HG03520 (cell line): ENCODE results near the gene RPL36.

Experiments
- ATAC-seq: cut with Tn5 transposase; IDR thresholded peaks from one replicate; pipeline ENCODE4 v1.9.1; 2021; ENCODE audit warnings: mild to moderate bottlenecking, moderate library complexity; ENCODE audit not compliant: unreplicated experiment

RPL36 gene

GRCh38 chr19:5673752-5674151 lies 16.3 kb upstream of the RPL36 start:
- ATAC-seq = no peak

DNA sequence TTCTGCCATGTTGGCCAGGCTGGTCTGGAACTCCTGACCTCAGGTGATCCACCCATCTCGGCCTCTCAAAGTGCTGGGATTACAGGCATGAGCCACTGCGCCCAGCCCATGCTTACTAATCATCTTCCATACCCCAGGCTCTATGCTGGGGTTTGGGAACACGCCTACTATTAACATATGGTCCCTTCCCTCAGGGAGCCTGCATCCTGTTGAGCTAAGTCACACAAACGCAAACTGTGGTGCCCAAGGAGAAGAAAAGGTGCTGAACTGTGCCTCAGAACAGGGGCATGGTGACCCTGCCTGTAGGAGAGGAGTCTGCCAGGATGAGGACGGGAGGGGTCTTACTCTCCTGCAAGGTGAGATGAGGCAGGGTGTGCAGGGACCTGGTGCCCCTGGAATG lies 15.4 kb upstream of the RPL36 start:
- ATAC-seq = no peak

GRCh38 chr19:5676105-5676771 lies 13.9 kb upstream of the RPL36 start:
- ATAC-seq = no peak

DNA sequence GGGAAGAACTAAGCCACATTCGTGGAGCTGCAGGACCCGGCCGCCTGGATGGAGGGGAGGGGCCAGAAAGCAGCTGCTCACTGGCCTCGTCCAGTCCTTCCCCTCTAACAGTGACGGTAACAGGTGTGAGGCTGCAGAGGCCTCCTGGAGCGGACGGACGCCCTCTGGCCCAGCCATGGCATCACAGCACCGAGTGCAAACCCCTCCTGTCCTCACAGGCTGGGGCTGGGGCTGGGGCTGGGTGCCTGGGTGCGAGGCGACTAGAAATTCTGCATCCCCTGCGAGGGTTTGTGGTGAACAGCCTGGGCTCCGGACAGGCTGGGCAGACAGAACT lies 13.4 kb upstream of the RPL36 start:
- ATAC-seq = no peak

- ATAC-seq = no peak
Measured at GRCh38 chr19:5677136-5677535, 13.0 kb upstream of the RPL36 start.

DNA sequence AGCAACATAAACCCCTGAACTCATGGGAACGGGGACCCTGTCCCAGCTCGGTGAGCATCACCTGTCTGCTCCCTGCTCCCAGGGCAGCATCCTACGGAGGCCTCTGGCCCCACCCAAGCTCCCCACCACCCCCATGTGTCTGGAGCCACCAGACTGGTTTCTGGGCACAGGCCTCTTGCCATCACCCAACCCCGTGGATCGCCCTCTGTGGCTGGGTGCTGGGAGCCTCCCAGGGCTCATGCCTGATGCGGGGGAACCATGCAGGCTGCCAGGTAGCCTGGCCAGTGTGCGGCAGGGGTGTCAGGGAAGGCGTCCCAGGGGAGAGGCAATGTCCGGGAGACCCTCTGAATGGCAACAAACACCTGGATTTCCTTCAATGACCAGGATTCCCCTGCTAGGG lies 12.5 kb upstream of the RPL36 start:
- ATAC-seq = no peak

DNA sequence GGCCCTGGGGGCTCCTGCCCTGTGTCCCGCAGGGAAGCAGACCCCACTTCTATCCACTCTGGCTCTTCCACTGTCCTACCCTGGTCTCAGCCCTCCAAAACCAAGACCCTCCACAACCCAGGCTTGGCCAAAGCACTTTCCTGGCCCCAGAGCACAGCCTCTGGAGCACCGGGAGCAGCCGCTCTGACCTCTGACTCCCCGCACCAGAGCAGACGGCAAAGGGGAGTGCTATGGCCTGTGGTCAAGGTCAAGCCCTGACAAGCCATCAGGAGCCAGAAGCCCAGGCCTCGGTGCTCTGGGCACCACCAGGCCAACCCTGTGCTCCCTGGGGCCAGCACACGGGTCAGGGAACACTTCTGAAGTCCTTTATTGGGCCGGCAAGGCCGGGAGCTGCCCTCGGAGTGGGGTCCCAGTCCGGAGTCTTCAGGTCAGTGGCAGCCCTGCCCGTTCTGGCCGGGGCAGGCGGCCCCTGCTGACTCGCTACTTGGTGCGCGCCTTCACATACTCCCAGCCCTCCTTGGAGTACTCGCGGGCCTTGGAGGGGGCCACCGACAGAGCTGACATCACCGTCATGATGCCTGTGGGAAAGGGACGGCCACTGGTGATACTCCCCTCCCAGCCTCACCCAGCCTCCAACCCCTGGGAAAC lies 11.9 kb upstream of the RPL36 start:
- no peak for ATAC-seq

- no peak for ATAC-seq
Measured at GRCh38 chr19:5679289-5680083, 10.6 kb upstream of the RPL36 start.

GRCh38 chr19:5680084-5680436 lies 10.0 kb upstream of the RPL36 start:
- ATAC-seq = no peak

DNA sequence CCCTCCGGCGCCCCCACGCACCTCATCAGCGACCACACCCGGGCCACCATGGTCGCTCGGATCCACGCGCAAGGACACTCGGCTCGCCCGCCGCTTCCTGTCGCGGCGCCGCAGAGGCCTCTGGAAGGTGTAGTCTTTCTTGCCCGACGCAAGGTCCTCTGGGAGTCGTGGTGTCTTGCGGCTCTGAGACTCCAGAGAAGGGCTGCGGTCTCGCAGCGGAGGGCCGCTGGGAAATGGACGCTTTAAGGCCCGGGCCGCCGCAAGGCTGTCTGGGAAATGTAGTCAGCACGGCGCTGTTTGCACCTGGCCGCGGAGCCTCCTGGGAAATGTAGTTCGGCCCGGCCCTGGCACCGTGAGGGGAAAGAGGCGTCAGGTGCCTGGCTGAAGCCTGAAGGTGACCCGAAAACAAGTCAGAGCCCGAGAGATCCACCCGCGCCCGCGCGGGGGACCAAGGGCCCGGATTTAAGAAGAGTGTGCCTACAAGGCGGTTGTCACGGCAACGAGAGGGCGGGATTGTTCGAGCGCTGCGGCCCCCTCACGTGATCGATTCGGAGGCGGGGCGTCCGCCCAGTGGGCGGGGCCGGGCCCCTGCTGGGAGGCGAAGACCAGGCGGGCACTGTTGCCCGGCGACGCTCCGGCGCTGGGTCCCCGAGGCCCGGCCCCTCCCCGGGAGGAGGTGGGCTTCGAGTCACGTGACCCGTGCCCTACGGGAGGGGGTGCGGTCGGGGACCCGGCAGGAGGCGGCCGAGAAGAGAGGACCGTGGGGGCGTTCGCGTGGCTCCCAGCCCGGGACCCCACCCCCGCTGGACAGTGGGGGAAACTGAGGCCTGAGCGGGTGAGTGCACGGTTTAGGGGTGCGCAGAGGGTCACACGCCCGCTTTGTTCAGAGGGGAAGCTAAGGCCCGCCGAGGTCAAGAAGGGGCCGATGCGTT lies 9.4 kb upstream of the RPL36 start, which contains the start of the genes HSD11B1L and MICOS13:
Gene HSD11B1L (plus strand): TSS at position 591 of the 932 bp plus-strand sequence. CDS start 3,806 bp downstream, outside the sequence.
Gene MICOS13 (minus strand): TSS at position 80 of the 932 bp plus-strand sequence. CDS start 30 bp downstream, at position 50.
- ATAC-seq = peak; percentile 82

- ATAC-seq = no peak
Measured at GRCh38 chr19:5681391-5682106, 8.5 kb upstream of the RPL36 start.

DNA sequence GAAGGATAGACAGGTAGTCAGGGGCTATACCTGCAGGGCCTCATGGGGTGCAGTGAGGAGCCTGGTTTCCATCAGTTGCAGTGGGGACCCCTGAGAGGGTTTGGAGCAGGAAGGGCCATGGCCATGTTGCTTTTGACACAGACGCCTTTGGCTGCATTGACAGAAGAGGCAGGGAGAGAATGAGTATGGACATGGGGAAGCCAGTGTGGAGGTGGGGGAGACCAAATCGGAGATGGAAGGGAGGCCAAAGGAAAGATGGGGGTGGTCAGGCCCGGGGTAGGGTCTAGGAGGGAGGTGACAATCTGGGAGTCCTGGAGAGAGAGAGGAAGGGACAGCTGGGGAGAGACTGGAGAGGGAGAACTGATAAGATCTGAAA lies 8.0 kb upstream of the RPL36 start:
- ATAC-seq = no peak

- ATAC-seq = no peak
Measured at GRCh38 chr19:5683177-5683886, 6.8 kb upstream of the RPL36 start.

GRCh38 chr19:5684694-5685430 lies 5.2 kb upstream of the RPL36 start:
- ATAC-seq = no peak

GRCh38 chr19:5686326-5686646 lies 3.8 kb upstream of the RPL36 start:
- ATAC-seq = no peak

DNA sequence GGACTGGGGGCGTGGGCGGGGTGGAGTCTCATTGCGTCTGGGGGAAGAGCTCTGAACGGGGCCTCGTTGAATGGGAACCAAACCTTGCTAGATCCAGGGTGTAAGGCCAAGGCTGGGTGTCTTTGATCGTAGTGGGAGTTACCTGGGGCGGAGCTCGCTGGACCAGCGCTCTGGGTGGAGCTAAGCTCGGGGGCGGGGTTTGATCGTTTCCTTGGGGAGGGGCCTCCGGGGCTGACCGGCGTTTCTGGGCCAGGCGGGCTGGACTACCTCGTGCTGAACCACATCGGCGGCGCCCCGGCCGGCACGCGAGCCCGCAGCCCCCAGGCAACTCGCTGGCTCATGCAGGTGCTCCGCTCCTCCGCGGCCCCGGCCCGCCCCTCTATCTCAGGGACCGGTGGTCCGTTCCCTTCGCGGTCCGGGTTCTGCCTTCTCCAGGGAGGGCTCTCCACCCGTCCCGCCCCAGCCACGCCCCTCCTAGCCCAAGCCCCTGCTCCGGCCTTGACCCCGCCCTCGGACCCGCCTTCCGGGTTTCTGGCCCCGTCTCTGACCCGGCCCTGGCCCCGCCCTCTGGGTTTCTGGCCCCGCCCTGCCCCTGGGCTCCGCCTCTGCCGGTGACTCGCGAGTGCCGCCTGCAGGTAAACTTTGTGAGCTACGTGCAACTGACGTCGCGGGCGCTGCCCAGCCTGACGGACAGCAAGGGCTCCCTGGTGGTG lies 3.3 kb upstream of the RPL36 start:
- ATAC-seq = peak; percentile 39

GRCh38 chr19:5687360-5688198 lies 2.5 kb upstream of the RPL36 start:
- ATAC-seq = no peak
